Ascending aorta (tissue), 2 donors: Measurements from ENCODE around the gene MND1. TPM values are rescaled to one million over a fixed set of nuclear protein-coding genes. Genes with fewer than 3 reads are reported as not detected.

Source experiments
- DNase-seq, 2 donors: peaks; one replicate each; pipeline ENCODE4 v3.0.0-alpha.2; 2019; ENCODE audit warnings: low spot score in 2 of 2
- H3K27ac ChIP-seq, 2 donors: fragments of 200-600 bp; sonication (generic); one replicate each; pipeline ENCODE4 v1.5.1; 2016 to 2017; ENCODE audit warnings: mild to moderate bottlenecking in 1 of 2
- H3K27me3 ChIP-seq: fragments of 200-600 bp; sonication (generic); one replicate; pipeline ENCODE4 v1.5.1; 2017
- H3K36me3 ChIP-seq, 2 donors: fragments of 200-600 bp; sonication (generic); one replicate each; pipeline ENCODE4 v1.5.1; 2016
- H3K4me1 ChIP-seq, 2 donors: fragments of 200-600 bp; sonication (generic); one replicate each; pipeline ENCODE4 v1.5.1; 2016 to 2017; ENCODE audit warnings: mild to moderate bottlenecking in 1 of 2
- H3K4me3 ChIP-seq, 2 donors: fragments of 200-600 bp; sonication (generic); one replicate each; pipeline ENCODE4 v1.5.1; 2016 to 2017; ENCODE audit warnings: mild to moderate bottlenecking in 1 of 2
- H3K9me3 ChIP-seq, 2 donors: fragments of 200-600 bp; sonication (generic); one replicate each; pipeline ENCODE4 v1.5.1; 2016
- CTCF ChIP-seq, 3 experiments: fragments of 200-600 bp in 2 of 3; fragments of 450-650 bp in 1 of 3; sonication (generic) in 2 of 3; IDR thresholded peaks; one replicate each; pipeline ENCODE4 v1.5.1; 2016 to 2019; ENCODE audit warnings: antibody characterized with exemption in 3 of 3, mild to moderate bottlenecking in 1 of 3, moderate library complexity in 1 of 3
- intact Hi-C: fragments of 100-400 bp; cut with DNase I; formaldehyde crosslinking; loops from one replicate; pipeline ENCODE4 v1.15.1; 2023
- total RNA-seq: library from RNA; depleted of rRNA; stranded (reverse); fragments of >200 nt; gene quantifications from one replicate; pipeline ENCODE4 v1.1.0, GENCODE V29; 2016

The MND1 gene
- total RNA-seq, 1 donor from 2014 or later: not detected

- no peak overlapping the region for H3K4me3 ChIP-seq
- H3K9me3 ChIP-seq: no peaks in the 10 kb centered on the region
- no peak for TF ChIP-seq CTCF (IDR thresholded peaks at IDR 0.05)
- H3K27me3 ChIP-seq: no peaks in the 10 kb centered on the region
- no peak overlapping the region for H3K27ac ChIP-seq
- intact Hi-C loops: loop anchor here (5.0 kb wide), 2 partner anchors 91 to 301 kb away; no protein-coding TSS in a partner anchor
- no peak for DNase-seq
- H3K4me1 ChIP-seq: peaks cover 0 to 4% of the 10 kb centered on the region in 2 donors
- no peaks in the 10 kb centered on the region for H3K36me3 ChIP-seq
Measured at GRCh38 chr4:153341575-153342090, 2.9 kb upstream of the MND1 start.

- Histone ChIP-seq H3K9me3 (no peaks in the 10 kb centered on the region), H3K4me1 (peaks cover 0 to 4% of the 10 kb centered on the region in 2 donors), H3K27me3 (no peaks in the 10 kb centered on the region), H3K4me3 (no peak overlapping the region), H3K36me3 (no peaks in the 10 kb centered on the region), H3K27ac (no peak overlapping the region)
- TF ChIP-seq CTCF (IDR thresholded peaks at IDR 0.05): no peak
- intact Hi-C loops: loop anchor here (5.0 kb wide), 2 partner anchors 89 to 299 kb away; no protein-coding TSS in a partner anchor
- no peak for DNase-seq
Measured at GRCh38 chr4:153342751-153343552, 1.5 kb upstream of the MND1 start.

- peak overlapping the region; percentile 67 to 87 for H3K4me3 ChIP-seq
- H3K36me3 ChIP-seq: no peaks in the 10 kb centered on the region
- H3K4me1 ChIP-seq: peaks cover 0 to 4% of the 10 kb centered on the region in 2 donors
- peak in 1 of 3 experiments; percentile 13 for TF ChIP-seq CTCF (IDR thresholded peaks at IDR 0.05)
- H3K9me3 ChIP-seq: no peaks in the 10 kb centered on the region
- peak overlapping the region in 1 of 2 donors; percentile 17 for H3K27ac ChIP-seq
- intact Hi-C loops: loop anchor here (2.0 kb wide), 1 partner anchor 406 kb away; no protein-coding TSS in a partner anchor
- peak in 1 of 2 donors; percentile 73 for DNase-seq
- no peaks in the 10 kb centered on the region for H3K27me3 ChIP-seq
Measured at GRCh38 chr4:153345012-153345981, 809 bp downstream of the MND1 start.

DNA sequence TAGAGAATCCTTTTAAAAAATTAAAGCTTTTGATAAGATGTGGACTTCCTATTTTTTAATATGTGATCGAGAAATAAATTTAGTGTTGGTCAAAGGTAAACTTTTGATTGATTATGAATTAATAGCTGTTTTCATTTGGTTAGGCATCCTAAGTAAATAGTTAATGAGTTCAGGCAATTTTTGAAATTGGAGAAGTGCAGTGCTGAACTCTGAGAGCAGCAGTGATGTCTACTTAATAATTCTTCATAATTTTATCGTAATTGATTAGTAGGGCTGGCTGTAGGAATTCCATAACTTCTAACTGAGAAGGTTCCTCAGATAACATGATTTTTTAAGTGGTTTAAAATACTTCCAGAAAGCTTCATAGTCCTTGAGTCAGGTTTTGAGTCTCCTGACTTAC, 1.5 kb downstream of the MND1 start:
- no peak for TF ChIP-seq CTCF (IDR thresholded peaks at IDR 0.05)
- H3K27ac ChIP-seq: no peak overlapping the region
- no peak for DNase-seq
- no peaks in the 10 kb centered on the region for H3K9me3 ChIP-seq
- H3K4me1 ChIP-seq: peaks cover 0 to 4% of the 10 kb centered on the region in 2 donors
- no peaks in the 10 kb centered on the region for H3K36me3 ChIP-seq
- no peaks in the 10 kb centered on the region for H3K27me3 ChIP-seq
- peak overlapping the region in 1 of 2 donors; percentile 87 for H3K4me3 ChIP-seq
- intact Hi-C loops: no loop called here

- no peaks in the 10 kb centered on the region for H3K36me3 ChIP-seq
- no peak overlapping the region for H3K27ac ChIP-seq
- intact Hi-C loops: no loop called here
- peaks cover 0 to 4% of the 10 kb centered on the region in 2 donors for H3K4me1 ChIP-seq
- no peak for DNase-seq
- no peak overlapping the region for H3K4me3 ChIP-seq
- H3K27me3 ChIP-seq: no peaks in the 10 kb centered on the region
- no peaks in the 10 kb centered on the region for H3K9me3 ChIP-seq
- TF ChIP-seq CTCF (IDR thresholded peaks at IDR 0.05): no peak
Measured at GRCh38 chr4:153346563-153346962, 2.1 kb downstream of the MND1 start.
